ENCODE measurements around the gene SCG5. TPM values are rescaled to one million over a fixed set of nuclear protein-coding genes. Genes with fewer than 3 reads are reported as not detected.

SCG5 gene
- polyA plus RNA-seq, 1 donor = 22.2 TPM

- no peak overlapping the region for H3K4me3 ChIP-seq (ENCODE audit: low read length)
- H3K36me3 ChIP-seq (ENCODE audit: control insufficient read depth, insufficient read depth, low read length) = no peaks in the 10 kb centered on the region
- 100% methylated on average over 1 of the region's 2 CpGs for WGBS (ENCODE audit: insufficient coverage, low lambda C conversion rate)
- no peak for DNase-seq
- H3K9me3 ChIP-seq (ENCODE audit: control insufficient read depth, low read depth, low read length) = no peaks in the 10 kb centered on the region
- H3K27me3 ChIP-seq (ENCODE audit: control insufficient read depth, insufficient read depth, low read length) = no peaks in the 10 kb centered on the region
- H3K4me1 ChIP-seq (ENCODE audit: control insufficient read depth, insufficient read depth, low read length) = no peaks in the 10 kb centered on the region
- H3K27ac ChIP-seq (ENCODE audit: low read length) = no peak overlapping the region
These were observed 16.4 kb downstream of the SCG5 start for GRCh38 chr15:32657941-32658340.

DNA sequence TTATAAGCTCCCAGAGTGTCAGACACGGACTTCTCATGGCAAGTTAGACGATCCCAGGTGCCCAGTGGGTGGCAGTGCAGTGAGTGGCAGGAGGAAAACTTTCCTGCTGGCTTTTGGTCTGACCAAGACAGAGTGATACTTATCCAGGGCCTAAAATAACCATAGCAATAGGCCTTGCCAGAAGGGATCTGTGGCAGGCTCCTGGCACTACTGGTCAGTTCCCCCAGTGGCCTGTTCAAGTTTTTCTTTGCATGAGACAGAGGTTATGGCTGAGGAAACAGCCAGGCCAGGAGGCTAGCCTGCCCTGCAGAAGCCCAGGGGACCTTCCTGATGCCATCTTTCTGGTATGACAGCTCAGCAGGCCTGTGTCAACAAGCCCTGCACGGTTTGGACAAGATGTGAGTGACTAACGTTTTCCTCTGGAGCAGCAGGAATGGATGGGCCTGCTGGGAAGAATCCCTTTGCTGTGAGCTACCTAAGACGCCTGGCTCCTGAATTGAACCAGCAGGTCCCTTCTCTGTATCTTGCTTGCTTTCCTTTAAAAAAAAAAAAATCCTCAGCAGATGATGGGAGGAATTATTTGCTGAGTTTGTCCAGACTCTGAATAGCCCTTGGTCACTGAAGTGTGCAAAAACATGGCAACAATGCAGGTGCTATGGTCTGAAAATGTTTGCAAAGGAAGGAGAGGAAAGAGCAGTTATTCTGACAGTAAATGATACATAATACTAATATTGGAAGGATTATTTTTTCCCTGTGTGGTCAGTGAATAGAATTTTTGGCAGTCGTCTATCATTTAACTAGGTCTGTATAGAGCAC is 18.0 kb downstream of the SCG5 start:
- Histone ChIP-seq H3K36me3 (ENCODE audit: control insufficient read depth, insufficient read depth, low read length) (no peaks in the 10 kb centered on the region), H3K4me3 (ENCODE audit: low read length) (no peak overlapping the region), H3K4me1 (ENCODE audit: control insufficient read depth, insufficient read depth, low read length) (no peaks in the 10 kb centered on the region), H3K27ac (ENCODE audit: low read length) (no peak overlapping the region), H3K9me3 (ENCODE audit: control insufficient read depth, low read depth, low read length) (no peaks in the 10 kb centered on the region), H3K27me3 (ENCODE audit: control insufficient read depth, insufficient read depth, low read length) (no peaks in the 10 kb centered on the region)
- WGBS (ENCODE audit: insufficient coverage, low lambda C conversion rate) = 100% methylated on average over 1 of the region's 6 CpGs
- DNase-seq = no peak

- no peaks in the 10 kb centered on the region for H3K27me3 ChIP-seq (ENCODE audit: control insufficient read depth, insufficient read depth, low read length)
- no peak overlapping the region for H3K4me3 ChIP-seq (ENCODE audit: low read length)
- H3K27ac ChIP-seq (ENCODE audit: low read length) = no peak overlapping the region
- WGBS (ENCODE audit: insufficient coverage, low lambda C conversion rate) = no CpG with 5 or more reads among the region's 4 CpGs
- no peaks in the 10 kb centered on the region for H3K4me1 ChIP-seq (ENCODE audit: control insufficient read depth, insufficient read depth, low read length)
- no peaks in the 10 kb centered on the region for H3K9me3 ChIP-seq (ENCODE audit: control insufficient read depth, low read depth, low read length)
- H3K36me3 ChIP-seq (ENCODE audit: control insufficient read depth, insufficient read depth, low read length) = no peaks in the 10 kb centered on the region
- no peak for DNase-seq
These were observed 22.2 kb downstream of the SCG5 start for GRCh38 chr15:32663671-32664070.

GRCh38 chr15:32664796-32665195 is 23.3 kb downstream of the SCG5 start:
- no peak overlapping the region for H3K27ac ChIP-seq (ENCODE audit: low read length)
- DNase-seq = no peak
- H3K36me3 ChIP-seq (ENCODE audit: control insufficient read depth, insufficient read depth, low read length) = no peaks in the 10 kb centered on the region
- H3K4me3 ChIP-seq (ENCODE audit: low read length) = no peak overlapping the region
- H3K4me1 ChIP-seq (ENCODE audit: control insufficient read depth, insufficient read depth, low read length) = no peaks in the 10 kb centered on the region
- no peaks in the 10 kb centered on the region for H3K27me3 ChIP-seq (ENCODE audit: control insufficient read depth, insufficient read depth, low read length)
- no peaks in the 10 kb centered on the region for H3K9me3 ChIP-seq (ENCODE audit: control insufficient read depth, low read depth, low read length)

DNA sequence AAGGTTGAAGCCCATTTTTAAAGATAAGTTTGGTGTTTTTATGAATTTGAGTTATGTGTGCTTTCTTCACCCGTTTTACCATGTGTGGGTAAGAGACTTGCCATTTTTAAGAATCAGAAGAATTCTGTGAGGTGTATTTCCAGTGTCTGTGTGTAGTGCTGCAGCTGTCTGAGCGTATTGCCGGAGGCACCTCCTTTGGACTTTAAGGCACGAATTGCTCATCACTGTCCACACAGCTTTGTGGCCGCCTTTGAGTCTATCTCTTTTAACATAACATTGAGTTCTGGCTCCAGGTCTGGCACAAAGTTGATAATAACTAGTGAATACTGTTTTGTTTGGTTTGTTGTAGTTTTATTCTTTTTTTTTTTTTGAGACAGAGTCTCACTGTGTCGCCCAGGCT is 25.8 kb downstream of the SCG5 start:
- H3K27me3 ChIP-seq (ENCODE audit: control insufficient read depth, insufficient read depth, low read length) = no peaks in the 10 kb centered on the region
- H3K4me1 ChIP-seq (ENCODE audit: control insufficient read depth, insufficient read depth, low read length) = no peaks in the 10 kb centered on the region
- no peak for DNase-seq
- H3K9me3 ChIP-seq (ENCODE audit: control insufficient read depth, low read depth, low read length) = no peaks in the 10 kb centered on the region
- no CpG with 5 or more reads among the region's 6 CpGs for WGBS (ENCODE audit: insufficient coverage, low lambda C conversion rate)
- H3K36me3 ChIP-seq (ENCODE audit: control insufficient read depth, insufficient read depth, low read length) = no peaks in the 10 kb centered on the region
- H3K4me3 ChIP-seq (ENCODE audit: low read length) = no peak overlapping the region
- H3K27ac ChIP-seq (ENCODE audit: low read length) = no peak overlapping the region

DNA sequence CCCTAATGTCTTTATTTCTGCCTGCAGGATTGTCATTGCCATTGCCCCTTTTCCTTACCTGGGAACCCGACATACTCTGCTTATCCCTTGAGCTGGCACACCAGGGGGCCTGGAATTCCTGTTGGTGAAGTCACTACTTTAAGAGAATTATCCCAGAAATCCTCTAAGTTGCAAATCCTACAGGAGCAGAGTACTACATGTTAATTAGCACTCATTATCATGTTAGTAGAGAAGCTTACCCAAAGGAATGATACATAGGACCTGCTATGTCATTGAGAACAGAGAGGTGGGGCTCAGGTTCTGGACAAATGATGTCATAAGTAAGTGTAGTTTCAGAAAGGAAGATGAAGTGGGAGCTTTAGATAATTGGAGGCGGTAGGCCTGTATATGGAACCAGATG is 27.4 kb downstream of the SCG5 start:
- H3K9me3 ChIP-seq (ENCODE audit: control insufficient read depth, low read depth, low read length) = no peaks in the 10 kb centered on the region
- H3K4me3 ChIP-seq (ENCODE audit: low read length) = no peak overlapping the region
- DNase-seq = no peak
- WGBS (ENCODE audit: insufficient coverage, low lambda C conversion rate) = 100% methylated on average over 1 of the region's 2 CpGs
- no peaks in the 10 kb centered on the region for H3K27me3 ChIP-seq (ENCODE audit: control insufficient read depth, insufficient read depth, low read length)
- H3K27ac ChIP-seq (ENCODE audit: low read length) = no peak overlapping the region
- H3K36me3 ChIP-seq (ENCODE audit: control insufficient read depth, insufficient read depth, low read length) = no peaks in the 10 kb centered on the region
- H3K4me1 ChIP-seq (ENCODE audit: control insufficient read depth, insufficient read depth, low read length) = no peaks in the 10 kb centered on the region

GRCh38 chr15:32669896-32670611 is 28.5 kb downstream of the SCG5 start:
- 100% methylated on average over 1 of the region's 5 CpGs for WGBS (ENCODE audit: insufficient coverage, low lambda C conversion rate)
- H3K27me3 ChIP-seq (ENCODE audit: control insufficient read depth, insufficient read depth, low read length) = no peaks in the 10 kb centered on the region
- no peak for DNase-seq
- no peaks in the 10 kb centered on the region for H3K4me1 ChIP-seq (ENCODE audit: control insufficient read depth, insufficient read depth, low read length)
- H3K9me3 ChIP-seq (ENCODE audit: control insufficient read depth, low read depth, low read length) = no peaks in the 10 kb centered on the region
- H3K4me3 ChIP-seq (ENCODE audit: low read length) = no peak overlapping the region
- H3K36me3 ChIP-seq (ENCODE audit: control insufficient read depth, insufficient read depth, low read length) = no peaks in the 10 kb centered on the region
- H3K27ac ChIP-seq (ENCODE audit: low read length) = no peak overlapping the region

DNA sequence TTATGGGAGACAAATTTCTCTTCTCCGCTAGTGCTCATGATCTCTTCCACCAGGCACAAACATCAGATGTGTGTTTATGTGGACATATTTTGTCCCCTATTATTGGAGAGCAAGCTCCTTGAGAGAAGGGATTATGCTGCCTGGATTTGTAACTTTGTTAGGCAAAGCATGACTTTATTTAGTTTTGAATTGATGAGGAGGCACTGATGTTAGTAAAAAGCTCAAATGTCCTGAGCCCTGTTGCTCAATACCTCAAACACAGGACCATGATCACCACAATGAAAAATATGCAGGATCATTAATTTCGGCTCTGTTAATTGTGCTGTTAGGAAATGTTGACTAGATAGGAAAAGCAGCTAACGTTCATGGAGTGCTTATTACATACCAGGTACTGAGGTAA is 29.1 kb downstream of the SCG5 start:
- Histone ChIP-seq H3K27me3 (ENCODE audit: control insufficient read depth, insufficient read depth, low read length) (no peaks in the 10 kb centered on the region), H3K27ac (ENCODE audit: low read length) (no peak overlapping the region), H3K4me1 (ENCODE audit: control insufficient read depth, insufficient read depth, low read length) (no peaks in the 10 kb centered on the region), H3K4me3 (ENCODE audit: low read length) (no peak overlapping the region), H3K36me3 (ENCODE audit: control insufficient read depth, insufficient read depth, low read length) (no peaks in the 10 kb centered on the region), H3K9me3 (ENCODE audit: control insufficient read depth, low read depth, low read length) (no peaks in the 10 kb centered on the region)
- no CpG with 5 or more reads among the region's 3 CpGs for WGBS (ENCODE audit: insufficient coverage, low lambda C conversion rate)
- DNase-seq = no peak

- H3K27ac ChIP-seq (ENCODE audit: low read length) = no peak overlapping the region
These were observed 30.1 kb downstream of the SCG5 start for GRCh38 chr15:32671339-32672325.

GRCh38 chr15:32674681-32675080 is 33.2 kb downstream of the SCG5 start:
- H3K36me3 ChIP-seq (ENCODE audit: control insufficient read depth, insufficient read depth, low read length) = no peaks in the 10 kb centered on the region
- H3K4me3 ChIP-seq (ENCODE audit: low read length) = no peak overlapping the region
- no peak for DNase-seq
- peaks cover 3% of the 10 kb centered on the region for H3K4me1 ChIP-seq (ENCODE audit: control insufficient read depth, insufficient read depth, low read length)
- H3K27ac ChIP-seq (ENCODE audit: low read length) = no peak overlapping the region
- no peaks in the 10 kb centered on the region for H3K27me3 ChIP-seq (ENCODE audit: control insufficient read depth, insufficient read depth, low read length)
- H3K9me3 ChIP-seq (ENCODE audit: control insufficient read depth, low read depth, low read length) = no peaks in the 10 kb centered on the region
- WGBS (ENCODE audit: insufficient coverage, low lambda C conversion rate) = 88% methylated on average over 1 of the region's 2 CpGs

More at GRCh38 chr15:32671339-32672325, 30.1 kb downstream of the SCG5 start:
- Histone ChIP-seq H3K27me3 (ENCODE audit: control insufficient read depth, insufficient read depth, low read length) (no peaks in the 10 kb centered on the region), H3K9me3 (ENCODE audit: control insufficient read depth, low read depth, low read length) (no peaks in the 10 kb centered on the region), H3K4me1 (ENCODE audit: control insufficient read depth, insufficient read depth, low read length) (no peaks in the 10 kb centered on the region), H3K36me3 (ENCODE audit: control insufficient read depth, insufficient read depth, low read length) (no peaks in the 10 kb centered on the region), H3K4me3 (ENCODE audit: low read length) (no peak overlapping the region)
- DNase-seq = no peak
- no CpG with 5 or more reads among the region's 29 CpGs for WGBS (ENCODE audit: insufficient coverage, low lambda C conversion rate)
